HepG2 (cell line): ENCODE results near the gene STIM1. TPM values are rescaled to one million over a fixed set of nuclear protein-coding genes. Genes with fewer than 3 reads are reported as not detected.

Experiments used
- MAF1 ChIP-seq: sonication (generic); formaldehyde crosslinking; IDR thresholded peaks from 2 replicates; pipeline ENCODE4 v1.5.0; 2020; ENCODE audit warnings: missing genetic modification reagents, borderline replicate concordance
- POGZ ChIP-seq: sonication (generic); formaldehyde crosslinking; IDR thresholded peaks from 2 replicates; pipeline ENCODE4 v1.4.0; 2020; ENCODE audit warnings: mild to moderate bottlenecking, missing genetic modification reagents
- ZNF264 ChIP-seq: sonication (generic); formaldehyde crosslinking; IDR thresholded peaks from 2 replicates; pipeline ENCODE4 v1.4.0; 2020; ENCODE audit warnings: missing genetic modification reagents
- ZNF30 ChIP-seq: sonication (generic); formaldehyde crosslinking; IDR thresholded peaks from 2 replicates; pipeline ENCODE4 v1.5.0; 2020; ENCODE audit warnings: mild to moderate bottlenecking, missing genetic modification reagents
- ZNF317 ChIP-seq: sonication (generic); formaldehyde crosslinking; IDR thresholded peaks from 2 replicates; pipeline ENCODE4 v1.5.0; 2020; ENCODE audit warnings: mild to moderate bottlenecking, missing genetic modification reagents
- ZNF460 ChIP-seq: sonication (generic); formaldehyde crosslinking; IDR thresholded peaks from 2 replicates; pipeline ENCODE4 v1.5.1; 2020; ENCODE audit warnings: missing genetic modification reagents, mild to moderate bottlenecking, borderline replicate concordance
- ZNF552 ChIP-seq: sonication (generic); formaldehyde crosslinking; IDR thresholded peaks from 2 replicates; pipeline ENCODE4 v1.9.0; 2022; ENCODE audit warnings: missing genetic modification reagents, mild to moderate bottlenecking, borderline replicate concordance
- ZNF569 ChIP-seq: sonication (generic); formaldehyde crosslinking; IDR thresholded peaks from 2 replicates; pipeline ENCODE4 v1.5.0; 2020; ENCODE audit warnings: mild to moderate bottlenecking, missing genetic modification reagents, moderate library complexity, borderline replicate concordance
- polyA plus RNA-seq, 8 experiments: library from polyadenylated mRNA; depleted of rRNA in 3 of 8; stranded (reverse) in 7 of 8; unstranded in 1 of 8; fragments of >200 nt; fragmentation: Illumina TruSeq in 4 of 8; extraction: Trizol in 4 of 8; gene quantifications; 2 replicates each; pipeline versions ENCODE4 v1.2.1 to v1.2.3, GENCODE V29; 2011 to 2016; ENCODE audit warnings: low read depth in 4 of 8, missing spikeins in 1 of 8, mixed read lengths in 1 of 8; ENCODE audit not compliant: insufficient read depth in 1 of 8
- total RNA-seq, 5 experiments: library from RNA; depleted of rRNA; stranded (reverse); fragments of >200 nt; fragmentation: Illumina TruSeq; extraction: Trizol; gene quantifications; 2 replicates each; pipeline ENCODE4 v1.2.3, GENCODE V29; 2016; ENCODE audit warnings: low read depth in 1 of 5
- TF ChIP-seq, protein P1 (sequence below): sonication (generic); formaldehyde crosslinking; IDR thresholded peaks from 2 replicates; pipeline ENCODE4 v1.5.1; 2020; ENCODE audit warnings: mild to moderate bottlenecking, missing genetic modification reagents, borderline replicate concordance
- TF ChIP-seq, protein P2 (sequence below): IDR thresholded peaks from 2 replicates; pipeline ENCODE4 v1.6.1; 2016; ENCODE audit warnings: missing biosample characterization, missing genetic modification reagents, low read depth
- TF ChIP-seq, protein P3 (sequence below): sonication (generic); formaldehyde crosslinking; conservative IDR thresholded peaks from 2 replicates; pipeline ENCODE4 v1.4.0; 2020; ENCODE audit warnings: missing genetic modification reagents
- TF ChIP-seq, protein P4 (sequence below): IDR thresholded peaks from 2 replicates; pipeline ENCODE4 v1.6.1; 2018; ENCODE audit warnings: missing genetic modification reagents, mild to moderate bottlenecking, missing compliant biosample characterization
- TF ChIP-seq, protein P5 (sequence below): sonication (generic); formaldehyde crosslinking; IDR thresholded peaks from 2 replicates; pipeline ENCODE4 v1.4.0; 2020; ENCODE audit warnings: missing genetic modification reagents, borderline replicate concordance
- TF ChIP-seq, protein P6 (sequence below): sonication (generic); formaldehyde crosslinking; IDR thresholded peaks from 2 replicates; pipeline ENCODE4 v1.8.1; 2023; ENCODE audit warnings: missing genetic modification reagents, mild to moderate bottlenecking, borderline replicate concordance

The STIM1 gene
- total and polyA plus RNA-seq, 2 of the 13 experiments (the other 11 are each of a cell fraction or from before 2014, with no cell fraction given) = 19.2 to 28.5 TPM

DNA sequence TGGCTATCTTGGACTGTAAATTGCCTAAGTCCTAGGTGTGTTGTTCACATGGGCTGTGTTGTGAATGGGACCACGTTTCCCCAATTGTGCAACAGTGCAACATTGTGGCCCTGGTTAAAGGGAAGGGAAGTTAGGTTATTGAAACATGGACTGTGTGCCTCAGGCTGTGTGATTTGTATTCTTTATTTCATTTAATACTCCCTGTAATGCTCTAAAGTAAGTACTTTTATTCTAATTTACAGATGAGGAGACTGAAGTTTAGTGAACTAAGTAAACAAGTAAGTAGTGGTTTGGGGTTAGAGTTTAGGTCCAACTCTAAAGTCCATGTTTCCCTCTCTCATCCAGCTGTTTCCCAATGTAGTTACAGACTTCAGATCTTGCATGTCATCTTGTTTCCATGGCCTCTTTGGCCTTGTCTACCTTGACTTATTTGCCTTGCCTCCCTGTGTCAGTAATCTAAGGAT, 77.7 kb downstream of the STIM1 start (continued):
- TF ChIP-seq, protein P1, sequence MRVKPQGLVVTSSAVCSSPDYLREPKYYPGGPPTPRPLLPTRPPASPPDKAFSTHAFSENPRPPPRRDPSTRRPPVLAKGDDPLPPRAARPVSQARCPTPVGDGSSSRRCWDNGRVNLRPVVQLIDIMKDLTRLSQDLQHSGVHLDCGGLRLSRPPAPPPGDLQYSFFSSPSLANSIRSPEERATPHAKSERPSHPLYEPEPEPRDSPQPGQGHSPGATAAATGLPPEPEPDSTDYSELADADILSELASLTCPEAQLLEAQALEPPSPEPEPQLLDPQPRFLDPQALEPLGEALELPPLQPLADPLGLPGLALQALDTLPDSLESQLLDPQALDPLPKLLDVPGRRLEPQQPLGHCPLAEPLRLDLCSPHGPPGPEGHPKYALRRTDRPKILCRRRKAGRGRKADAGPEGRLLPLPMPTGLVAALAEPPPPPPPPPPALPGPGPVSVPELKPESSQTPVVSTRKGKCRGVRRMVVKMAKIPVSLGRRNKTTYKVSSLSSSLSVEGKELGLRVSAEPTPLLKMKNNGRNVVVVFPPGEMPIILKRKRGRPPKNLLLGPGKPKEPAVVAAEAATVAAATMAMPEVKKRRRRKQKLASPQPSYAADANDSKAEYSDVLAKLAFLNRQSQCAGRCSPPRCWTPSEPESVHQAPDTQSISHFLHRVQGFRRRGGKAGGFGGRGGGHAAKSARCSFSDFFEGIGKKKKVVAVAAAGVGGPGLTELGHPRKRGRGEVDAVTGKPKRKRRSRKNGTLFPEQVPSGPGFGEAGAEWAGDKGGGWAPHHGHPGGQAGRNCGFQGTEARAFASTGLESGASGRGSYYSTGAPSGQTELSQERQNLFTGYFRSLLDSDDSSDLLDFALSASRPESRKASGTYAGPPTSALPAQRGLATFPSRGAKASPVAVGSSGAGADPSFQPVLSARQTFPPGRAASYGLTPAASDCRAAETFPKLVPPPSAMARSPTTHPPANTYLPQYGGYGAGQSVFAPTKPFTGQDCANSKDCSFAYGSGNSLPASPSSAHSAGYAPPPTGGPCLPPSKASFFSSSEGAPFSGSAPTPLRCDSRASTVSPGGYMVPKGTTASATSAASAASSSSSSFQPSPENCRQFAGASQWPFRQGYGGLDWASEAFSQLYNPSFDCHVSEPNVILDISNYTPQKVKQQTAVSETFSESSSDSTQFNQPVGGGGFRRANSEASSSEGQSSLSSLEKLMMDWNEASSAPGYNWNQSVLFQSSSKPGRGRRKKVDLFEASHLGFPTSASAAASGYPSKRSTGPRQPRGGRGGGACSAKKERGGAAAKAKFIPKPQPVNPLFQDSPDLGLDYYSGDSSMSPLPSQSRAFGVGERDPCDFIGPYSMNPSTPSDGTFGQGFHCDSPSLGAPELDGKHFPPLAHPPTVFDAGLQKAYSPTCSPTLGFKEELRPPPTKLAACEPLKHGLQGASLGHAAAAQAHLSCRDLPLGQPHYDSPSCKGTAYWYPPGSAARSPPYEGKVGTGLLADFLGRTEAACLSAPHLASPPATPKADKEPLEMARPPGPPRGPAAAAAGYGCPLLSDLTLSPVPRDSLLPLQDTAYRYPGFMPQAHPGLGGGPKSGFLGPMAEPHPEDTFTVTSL (CRISPR knock-in tag) = peak; percentile 54; the same call in 1 of the 2 replicates
- TF ChIP-seq ZNF264 (0 out of 2 replicates have a peak, but pooled peaks have one; percentile 59), ZNF460 (no peak), MAF1 (CRISPR knock-in tag) (no peak), POGZ (peak; percentile 68), ZNF30 (no peak), ZNF317 (0 out of 2 replicates have a peak, but pooled peaks have one; percentile 11), ZNF569 (no peak), ZNF552 (CRISPR knock-in tag) (no peak)
- TF ChIP-seq, protein P2, sequence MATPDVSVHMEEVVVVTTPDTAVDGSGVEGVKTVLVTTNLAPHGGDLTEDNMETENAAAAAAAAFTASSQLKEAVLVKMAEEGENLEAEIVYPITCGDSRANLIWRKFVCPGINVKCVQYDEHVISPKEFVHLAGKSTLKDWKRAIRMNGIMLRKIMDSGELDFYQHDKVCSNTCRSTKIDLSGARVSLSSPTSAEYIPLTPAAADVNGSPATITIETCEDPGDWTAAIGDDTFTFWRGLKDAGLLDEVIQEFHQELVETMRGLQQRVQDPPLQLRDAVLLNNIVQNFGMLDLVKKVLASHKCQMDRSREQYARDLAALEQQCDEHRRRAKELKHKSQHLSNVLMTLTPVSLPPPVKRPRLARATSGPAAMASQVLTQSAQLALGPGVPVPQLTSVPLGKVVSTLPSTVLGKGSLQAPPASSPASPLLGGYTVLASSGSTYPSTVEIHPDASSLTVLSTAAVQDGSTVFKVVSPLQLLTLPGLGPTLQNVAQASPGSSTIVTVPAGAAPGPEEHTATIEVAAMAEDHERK (CRISPR knock-in tag) = no peak
- TF ChIP-seq, protein P3, sequence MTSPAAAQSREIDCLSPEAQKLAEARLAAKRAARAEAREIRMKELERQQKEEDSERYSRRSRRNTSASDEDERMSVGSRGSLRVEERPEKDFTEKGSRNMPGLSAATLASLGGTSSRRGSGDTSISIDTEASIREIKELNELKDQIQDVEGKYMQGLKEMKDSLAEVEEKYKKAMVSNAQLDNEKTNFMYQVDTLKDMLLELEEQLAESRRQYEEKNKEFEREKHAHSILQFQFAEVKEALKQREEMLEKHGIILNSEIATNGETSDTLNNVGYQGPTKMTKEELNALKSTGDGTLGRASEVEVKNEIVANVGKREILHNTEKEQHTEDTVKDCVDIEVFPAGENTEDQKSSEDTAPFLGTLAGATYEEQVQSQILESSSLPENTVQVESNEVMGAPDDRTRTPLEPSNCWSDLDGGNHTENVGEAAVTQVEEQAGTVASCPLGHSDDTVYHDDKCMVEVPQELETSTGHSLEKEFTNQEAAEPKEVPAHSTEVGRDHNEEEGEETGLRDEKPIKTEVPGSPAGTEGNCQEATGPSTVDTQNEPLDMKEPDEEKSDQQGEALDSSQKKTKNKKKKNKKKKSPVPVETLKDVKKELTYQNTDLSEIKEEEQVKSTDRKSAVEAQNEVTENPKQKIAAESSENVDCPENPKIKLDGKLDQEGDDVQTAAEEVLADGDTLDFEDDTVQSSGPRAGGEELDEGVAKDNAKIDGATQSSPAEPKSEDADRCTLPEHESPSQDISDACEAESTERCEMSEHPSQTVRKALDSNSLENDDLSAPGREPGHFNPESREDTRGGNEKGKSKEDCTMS (CRISPR knock-in tag) = no peak
- TF ChIP-seq, protein P4, sequence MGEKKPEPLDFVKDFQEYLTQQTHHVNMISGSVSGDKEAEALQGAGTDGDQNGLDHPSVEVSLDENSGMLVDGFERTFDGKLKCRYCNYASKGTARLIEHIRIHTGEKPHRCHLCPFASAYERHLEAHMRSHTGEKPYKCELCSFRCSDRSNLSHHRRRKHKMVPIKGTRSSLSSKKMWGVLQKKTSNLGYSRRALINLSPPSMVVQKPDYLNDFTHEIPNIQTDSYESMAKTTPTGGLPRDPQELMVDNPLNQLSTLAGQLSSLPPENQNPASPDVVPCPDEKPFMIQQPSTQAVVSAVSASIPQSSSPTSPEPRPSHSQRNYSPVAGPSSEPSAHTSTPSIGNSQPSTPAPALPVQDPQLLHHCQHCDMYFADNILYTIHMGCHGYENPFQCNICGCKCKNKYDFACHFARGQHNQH = peak; percentile 50
- TF ChIP-seq, protein P5, sequence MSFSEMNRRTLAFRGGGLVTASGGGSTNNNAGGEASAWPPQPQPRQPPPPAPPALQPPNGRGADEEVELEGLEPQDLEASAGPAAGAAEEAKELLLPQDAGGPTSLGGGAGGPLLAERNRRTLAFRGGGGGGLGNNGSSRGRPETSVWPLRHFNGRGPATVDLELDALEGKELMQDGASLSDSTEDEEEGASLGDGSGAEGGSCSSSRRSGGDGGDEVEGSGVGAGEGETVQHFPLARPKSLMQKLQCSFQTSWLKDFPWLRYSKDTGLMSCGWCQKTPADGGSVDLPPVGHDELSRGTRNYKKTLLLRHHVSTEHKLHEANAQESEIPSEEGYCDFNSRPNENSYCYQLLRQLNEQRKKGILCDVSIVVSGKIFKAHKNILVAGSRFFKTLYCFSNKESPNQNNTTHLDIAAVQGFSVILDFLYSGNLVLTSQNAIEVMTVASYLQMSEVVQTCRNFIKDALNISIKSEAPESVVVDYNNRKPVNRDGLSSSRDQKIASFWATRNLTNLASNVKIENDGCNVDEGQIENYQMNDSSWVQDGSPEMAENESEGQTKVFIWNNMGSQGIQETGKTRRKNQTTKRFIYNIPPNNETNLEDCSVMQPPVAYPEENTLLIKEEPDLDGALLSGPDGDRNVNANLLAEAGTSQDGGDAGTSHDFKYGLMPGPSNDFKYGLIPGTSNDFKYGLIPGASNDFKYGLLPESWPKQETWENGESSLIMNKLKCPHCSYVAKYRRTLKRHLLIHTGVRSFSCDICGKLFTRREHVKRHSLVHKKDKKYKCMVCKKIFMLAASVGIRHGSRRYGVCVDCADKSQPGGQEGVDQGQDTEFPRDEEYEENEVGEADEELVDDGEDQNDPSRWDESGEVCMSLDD (CRISPR knock-in tag) = no peak
- TF ChIP-seq, protein P6, sequence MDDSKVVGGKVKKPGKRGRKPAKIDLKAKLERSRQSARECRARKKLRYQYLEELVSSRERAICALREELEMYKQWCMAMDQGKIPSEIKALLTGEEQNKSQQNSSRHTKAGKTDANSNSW (CRISPR knock-in tag) = no peak
